GM19468 (cell line): Measurements from ENCODE around the gene AFDN.
A peak's percentile ranks its signal among the peaks of the same experiment; 100 is the strongest.

Source experiments
- ATAC-seq: cut with Tn5 transposase; IDR thresholded peaks from one replicate; pipeline ENCODE4 v1.9.1; 2021; ENCODE audit warnings: mild to moderate bottlenecking, moderate library complexity, moderate number of reproducible peaks; ENCODE audit not compliant: unreplicated experiment; ENCODE audit errors: extremely low read depth

Gene AFDN

DNA sequence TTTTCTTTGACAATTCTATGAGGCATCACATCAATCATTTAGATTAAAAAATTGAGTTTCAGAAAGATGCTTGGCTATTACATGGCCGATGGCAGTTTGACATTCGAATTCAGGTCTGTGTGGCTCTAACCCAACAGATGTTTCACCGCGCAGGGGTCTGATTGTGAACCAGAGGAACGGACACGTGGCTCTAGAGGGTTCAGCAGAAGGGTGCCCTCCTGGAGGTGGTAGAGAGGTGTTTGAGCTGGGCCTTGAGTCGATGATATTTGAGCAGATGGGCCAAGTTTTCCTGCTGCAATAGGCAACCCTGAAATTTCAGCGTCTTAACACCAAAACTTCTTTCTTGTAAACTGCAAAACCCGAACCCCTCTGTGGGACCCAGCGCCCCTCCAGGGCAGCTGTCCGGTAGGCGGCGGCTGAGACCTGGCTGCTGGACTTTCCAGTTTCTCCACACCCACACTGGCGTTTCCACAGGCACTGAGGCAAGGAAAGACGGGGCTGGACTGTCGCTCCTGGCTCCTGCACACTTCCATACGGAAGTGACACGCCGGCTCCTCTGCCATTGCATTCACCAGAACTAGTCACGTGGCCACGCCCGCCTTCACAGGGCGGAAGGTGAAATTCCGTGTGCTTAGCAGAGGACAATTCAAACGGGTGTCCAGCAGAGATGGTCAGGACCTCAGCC lies 11.3 kb upstream of the AFDN start:
- ATAC-seq, result no peak

DNA sequence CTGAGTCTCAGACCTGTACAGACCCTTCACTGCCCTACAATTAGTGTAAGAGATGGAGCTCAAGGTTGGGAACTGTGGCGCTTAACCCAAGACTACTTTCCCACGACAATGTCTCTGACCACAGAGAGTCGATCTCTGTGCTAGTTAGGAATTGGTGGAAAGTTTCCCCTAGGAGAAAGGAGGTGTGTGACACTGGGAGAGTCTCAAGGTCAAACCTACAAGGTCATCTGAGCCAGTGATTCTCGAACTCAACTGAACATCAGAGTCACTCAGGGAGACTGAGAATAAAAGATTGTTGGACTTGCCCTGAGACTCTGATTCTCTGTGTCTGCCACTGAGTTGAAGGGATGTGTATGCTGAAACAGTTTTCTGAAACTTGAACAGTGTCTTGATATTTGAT lies 9.7 kb upstream of the AFDN start:
- no peak for ATAC-seq

DNA sequence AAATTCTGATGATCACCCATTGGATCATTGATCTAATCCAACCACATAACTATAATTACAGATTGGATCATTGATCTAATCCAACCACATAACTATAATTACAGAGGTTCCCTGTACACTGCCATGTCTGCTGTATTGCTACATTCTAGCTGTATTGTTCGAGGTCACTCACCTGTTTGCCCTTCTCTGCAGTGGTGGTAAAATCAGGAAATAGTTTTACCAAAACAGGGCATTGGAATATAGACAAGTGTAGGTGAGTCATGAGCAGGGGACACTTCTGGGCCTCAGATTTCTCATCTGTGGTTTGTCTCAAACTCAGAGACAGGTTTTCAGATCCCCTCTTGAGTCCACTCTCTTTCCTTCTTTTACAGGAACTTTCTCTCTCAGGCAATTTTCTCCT lies 9.0 kb upstream of the AFDN start:
- no peak for ATAC-seq

DNA sequence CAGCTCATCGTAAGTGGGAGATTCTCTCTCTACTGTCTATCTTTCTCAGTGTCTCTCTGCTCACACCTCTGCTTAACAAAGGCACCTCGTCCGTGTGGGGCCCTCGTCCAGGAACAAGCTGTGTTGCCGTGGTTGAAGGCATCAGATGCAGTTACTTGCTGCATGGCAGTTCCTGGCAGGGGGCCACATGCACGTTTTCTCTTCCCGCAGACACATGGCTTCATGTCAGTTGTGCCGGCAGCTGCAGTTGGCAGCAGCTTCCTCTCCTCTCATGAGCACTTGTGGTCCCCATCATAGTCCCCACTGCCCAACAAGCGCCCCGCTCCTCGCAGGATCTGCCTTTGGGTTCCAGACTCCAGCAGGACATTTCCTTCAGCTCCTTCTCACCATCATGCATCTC lies 7.1 kb upstream of the AFDN start:
- ATAC-seq, result no peak

DNA sequence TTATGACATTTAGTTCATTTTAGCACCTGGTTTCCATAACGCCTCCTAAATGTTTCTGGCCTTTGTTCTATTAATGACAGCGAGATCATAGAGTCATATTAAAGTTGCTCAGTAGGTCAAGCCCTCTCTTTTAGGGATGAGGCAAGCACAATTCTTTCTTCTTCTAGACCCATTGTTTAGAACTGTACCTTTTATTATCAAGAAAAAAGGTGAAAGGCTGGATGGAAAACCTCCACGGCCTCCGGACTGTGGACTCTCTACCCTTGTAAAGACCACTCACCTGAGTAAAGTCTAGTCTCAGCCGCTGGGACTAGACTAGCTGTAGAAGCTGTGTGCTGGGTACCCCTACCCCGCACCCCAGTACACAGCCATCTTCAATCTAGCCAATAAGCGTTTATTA lies 6.0 kb upstream of the AFDN start:
- no peak for ATAC-seq

DNA sequence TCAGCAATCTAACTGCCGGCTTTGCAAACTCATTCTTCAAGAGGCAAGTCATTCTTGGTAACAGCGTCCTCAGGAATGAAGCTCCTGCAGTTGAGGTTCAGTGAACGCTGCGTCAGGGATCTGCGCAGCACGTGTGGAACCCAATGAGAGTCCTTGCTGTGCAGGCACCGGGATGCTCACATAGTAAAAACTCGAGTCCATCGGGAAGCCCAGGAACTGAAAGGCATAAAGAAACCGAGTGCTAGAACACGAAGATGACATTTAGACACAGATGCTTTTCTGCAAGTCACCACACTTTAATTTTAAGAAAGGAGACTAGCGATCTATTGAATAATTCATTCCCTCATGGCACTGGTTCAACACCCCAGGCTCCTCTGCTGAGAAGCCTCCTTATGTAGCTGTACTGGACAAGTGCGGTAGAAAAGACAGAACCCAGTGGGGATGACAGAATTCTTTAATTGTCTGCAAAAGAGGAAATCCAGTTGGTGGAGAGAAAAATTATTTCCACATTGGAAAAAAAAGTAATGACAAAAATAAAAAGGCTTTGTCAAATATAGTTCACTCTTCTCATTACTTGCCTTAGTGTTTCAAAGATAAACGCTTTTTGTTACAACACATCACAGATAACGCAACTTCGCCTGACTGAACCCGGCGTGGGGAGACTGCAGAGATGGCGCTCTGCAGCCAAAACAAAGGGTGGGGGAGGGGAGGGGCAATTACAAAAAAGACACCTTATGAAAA lies 1.9 kb upstream of the AFDN start:
- ATAC-seq, result no peak

DNA sequence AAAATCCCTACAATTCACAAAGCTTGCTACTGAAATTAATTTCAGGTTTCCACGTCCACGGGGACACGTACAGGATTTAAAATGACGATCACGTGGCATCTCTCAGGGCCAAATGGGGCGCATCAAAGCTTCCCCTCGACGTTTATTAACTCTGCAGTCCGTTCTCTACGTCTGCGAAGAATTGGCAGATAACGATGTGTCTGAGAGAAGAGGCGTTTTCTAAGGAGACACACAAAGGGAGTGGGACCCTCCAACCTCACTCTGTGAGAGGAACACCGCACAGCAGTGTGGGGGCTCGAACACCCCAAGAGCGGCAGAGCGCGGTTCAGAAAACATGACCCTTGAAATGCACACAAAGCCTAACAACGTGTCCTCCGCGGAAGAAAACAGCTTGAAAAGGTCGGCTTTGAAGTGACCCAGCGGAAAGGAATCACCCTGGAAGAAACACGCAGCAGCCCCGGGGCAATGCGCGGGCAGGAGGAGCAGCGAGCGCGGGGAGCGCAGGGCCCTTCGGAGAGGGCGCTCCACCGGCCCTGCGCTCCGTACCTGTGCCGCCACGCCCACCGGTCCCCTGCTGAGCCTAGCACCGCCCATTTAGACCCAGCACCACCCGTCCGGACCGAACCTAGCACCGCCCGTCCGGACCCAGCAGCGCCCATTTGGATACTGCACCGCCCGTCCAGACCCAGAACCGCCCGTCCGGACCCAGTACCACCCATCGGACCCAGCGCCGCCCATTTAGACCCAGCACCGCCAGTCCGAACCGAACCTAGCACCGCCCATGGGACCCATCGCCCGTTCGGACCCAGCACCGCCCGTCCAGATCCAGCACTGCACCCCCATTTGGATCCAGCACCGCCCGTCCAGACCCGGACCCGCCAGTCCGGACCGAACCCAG lies 1.1 kb upstream of the AFDN start:
- ATAC-seq, result no peak

DNA sequence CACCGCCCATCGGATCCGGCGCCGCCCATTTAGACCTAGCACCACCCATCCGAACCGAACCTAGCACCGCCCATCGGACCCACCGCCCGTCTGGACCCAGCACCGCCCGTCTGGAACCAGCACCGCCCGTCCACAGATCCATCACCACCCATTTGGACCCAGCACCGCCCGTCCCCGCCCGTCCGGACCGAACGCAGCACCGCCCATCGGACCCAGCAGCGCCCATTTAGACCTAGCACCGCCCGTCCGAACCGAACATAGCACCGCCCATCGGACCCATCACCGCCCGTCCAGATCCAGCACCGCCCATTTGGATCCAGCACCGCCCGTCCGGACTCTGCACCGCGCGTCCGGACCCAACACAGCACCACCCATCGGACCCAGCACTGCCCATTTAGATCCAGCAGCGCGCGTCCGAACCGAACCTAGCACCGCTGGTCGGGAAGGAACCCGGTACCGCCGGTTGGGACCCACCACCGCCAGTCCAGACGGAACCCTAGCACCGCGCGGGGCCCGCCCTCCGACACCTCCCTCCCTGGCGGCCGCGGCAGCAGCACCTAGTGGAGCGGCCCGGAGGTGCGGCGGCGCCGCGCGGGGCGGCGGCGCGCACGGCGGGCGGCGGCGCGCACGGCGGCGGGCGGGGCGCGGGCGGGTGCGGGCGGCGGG lies 348 bp upstream of the AFDN start:
- ATAC-seq, result peak; percentile 49

DNA sequence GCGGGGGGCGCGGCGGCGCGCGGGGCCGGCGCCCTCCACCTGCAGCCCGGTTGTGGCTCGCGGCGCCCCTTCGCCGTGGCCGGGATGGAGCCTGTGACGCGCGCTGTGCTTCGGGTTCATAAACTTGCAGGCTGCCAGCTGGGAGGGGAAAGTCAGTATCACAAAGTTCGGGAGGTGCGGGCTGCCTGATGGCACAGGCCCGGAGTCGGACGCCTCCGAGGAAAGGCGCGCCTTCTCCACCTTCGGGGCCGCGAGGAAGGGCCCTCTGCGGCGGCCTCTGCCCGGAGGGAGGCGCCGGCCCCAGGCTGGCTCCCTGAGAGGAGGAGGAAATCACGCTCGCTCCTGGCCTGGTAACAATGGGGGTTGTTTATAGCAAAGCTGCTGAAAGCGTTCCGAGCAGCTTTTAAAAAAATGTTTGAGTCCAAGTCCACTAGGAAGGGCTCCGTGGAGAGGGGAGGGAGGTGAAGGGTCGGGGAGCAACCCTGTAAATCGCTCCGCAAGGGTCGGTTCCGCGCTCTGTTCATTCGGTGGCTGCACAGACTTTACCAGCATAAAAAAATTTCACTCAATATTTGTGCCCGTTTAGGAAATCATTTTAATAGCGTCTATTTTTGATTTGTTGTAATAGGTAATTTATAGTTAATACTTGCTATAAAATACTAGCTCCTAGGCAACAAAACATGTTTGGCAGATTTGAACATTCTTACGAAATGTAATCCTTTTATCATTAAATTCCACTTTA lies 1.0 kb downstream of the AFDN start:
- ATAC-seq, result peak; percentile 12

DNA sequence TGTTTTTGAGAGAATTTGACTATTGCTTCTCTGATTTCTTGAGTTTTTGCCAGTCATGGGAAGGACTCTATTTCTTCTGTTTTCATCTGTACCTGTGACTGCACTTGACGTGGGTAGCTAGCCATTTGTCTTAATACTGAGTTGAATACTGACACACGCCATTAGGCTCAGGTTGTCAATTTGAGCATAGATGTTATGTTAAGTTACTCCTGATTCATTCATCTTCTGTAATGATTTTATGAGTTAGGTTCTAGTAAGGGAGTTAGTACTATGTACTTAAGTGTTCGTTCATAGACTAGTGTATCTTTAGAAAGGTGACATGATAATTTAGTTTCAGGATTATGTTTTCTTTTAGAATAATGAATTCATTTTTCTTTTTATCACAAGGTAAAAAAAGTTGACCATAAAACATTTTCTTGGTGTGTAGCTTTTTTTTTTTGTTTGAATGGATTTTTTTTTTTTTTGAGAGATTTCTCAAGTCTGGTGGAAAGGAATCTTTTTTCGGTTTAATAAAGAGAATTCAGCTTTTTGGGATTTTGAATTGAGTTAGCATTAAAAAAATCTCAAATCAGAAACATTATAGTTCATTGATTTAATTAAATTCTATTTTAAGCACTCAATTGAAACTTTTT lies 1.7 kb downstream of the AFDN start:
- no peak for ATAC-seq

DNA sequence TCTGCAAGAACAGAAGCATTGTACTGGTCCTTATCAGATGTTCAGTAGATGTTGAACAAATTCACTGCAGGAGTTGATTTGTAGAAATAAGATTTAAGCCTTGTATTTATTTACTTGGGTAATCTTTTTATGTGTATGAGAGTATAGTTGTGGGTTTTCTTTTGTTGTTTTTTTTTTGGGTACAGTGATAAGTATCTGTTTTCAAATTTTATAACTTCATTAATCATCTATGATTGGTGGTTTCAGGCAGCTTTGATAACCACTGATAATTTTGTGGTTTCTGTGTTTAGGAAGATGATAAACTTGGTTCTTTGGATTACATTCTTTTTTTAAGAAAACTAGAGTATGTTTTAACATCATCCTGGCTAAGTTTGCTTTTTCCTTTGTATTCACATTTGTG lies 2.8 kb downstream of the AFDN start:
- ATAC-seq, result no peak

DNA sequence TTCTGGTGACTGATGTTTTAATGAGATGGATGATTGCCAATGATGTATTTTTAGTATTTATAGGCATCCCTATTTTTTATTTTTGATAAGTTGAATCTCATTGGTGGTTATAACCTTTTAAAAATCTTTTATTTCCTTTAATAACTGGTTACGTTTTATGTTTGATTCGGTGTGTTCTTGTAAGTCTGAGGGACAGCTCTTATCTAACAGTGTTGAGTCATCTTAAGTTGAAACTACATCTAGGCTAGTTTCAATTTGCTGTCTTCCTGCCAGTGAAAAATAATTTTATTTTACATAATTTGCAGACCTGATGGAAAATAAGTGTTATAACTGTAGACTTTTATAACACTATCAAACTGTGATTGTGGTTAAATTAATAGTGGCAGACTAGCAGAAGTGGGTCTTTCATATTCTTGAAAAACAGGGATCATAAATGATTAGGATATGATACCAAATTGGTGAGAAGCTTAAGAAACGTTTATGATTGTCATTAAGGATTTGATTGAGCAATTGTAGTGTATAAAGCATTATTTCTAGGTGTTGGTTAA lies 4.6 kb downstream of the AFDN start:
- ATAC-seq, result no peak

DNA sequence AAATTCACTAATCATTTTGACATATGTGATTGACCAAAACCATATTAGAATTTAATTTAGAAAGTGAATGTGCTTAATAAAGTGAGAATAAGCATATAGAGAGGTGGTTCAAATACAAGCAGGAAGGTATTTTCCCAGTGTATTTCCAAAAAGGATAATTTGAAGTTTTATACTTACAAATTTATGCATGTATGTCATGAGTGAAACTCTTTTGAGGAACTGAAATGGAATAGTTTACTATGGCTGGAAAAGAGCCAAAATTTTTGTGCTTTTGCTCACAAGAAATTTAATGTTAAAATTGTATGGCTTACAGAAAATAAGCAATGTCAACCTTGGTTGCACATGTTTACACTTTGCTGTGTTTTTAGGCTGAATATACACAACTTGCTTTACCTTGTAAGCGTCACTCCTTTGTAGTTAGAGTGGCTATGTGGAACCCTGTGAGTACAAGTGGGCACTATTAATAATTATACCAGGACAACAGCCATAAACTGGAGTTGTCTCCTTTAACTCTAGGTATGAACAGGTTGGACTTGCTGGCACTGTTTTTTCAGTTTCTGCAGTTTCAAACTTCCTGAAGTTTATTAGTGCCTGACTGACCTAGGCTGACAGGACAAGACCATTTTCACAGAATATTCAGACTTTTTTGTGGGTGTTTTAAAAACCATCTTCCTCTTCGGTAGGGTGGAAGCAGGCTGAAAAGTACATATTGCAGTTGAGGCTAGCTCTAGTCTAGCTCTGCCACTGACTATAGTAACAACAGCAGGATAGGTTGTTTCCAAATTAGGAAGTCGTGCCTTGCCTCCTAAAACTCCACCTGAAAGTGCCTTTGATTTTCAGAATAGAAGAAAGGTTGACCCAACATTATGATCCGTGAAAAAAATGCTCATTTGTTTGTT lies 6.0 kb downstream of the AFDN start:
- ATAC-seq, result no peak

DNA sequence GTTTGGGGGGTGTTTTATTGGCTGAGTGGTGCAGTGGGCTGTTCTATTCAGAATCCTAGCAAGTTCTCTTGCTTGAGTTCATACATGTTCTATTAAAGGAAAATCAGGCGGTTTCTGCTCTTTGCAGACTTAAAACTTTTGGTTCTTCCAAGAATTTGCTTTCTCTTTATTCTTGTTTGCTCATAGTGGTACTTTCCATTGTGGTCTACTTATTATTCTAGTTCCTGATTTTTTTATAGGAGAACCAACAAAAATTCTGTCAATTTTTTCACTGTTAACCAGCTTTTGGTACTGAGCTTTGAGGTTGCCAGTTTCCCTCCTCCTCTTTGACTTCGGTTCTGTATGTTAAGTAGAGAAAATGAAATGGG lies 6.7 kb downstream of the AFDN start:
- ATAC-seq, result no peak

DNA sequence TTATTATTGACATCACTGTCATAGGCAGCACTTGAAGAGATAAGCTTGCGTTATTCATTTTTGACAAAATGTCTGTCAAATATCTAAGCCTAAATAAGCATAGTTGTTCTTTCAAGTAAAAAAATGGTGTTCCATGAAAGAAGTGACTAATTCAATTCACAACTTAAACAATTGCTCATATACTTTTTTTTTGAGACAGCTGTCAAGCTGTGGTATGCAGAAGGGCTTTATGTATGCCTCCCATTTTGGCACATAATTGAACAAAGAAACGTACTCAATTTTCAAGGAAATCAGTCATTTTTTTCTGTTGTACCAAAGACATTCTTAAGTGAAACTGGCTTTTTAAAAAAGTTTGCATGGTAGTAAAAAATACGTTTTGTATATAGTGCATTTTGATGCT lies 8.5 kb downstream of the AFDN start:
- ATAC-seq, result no peak

DNA sequence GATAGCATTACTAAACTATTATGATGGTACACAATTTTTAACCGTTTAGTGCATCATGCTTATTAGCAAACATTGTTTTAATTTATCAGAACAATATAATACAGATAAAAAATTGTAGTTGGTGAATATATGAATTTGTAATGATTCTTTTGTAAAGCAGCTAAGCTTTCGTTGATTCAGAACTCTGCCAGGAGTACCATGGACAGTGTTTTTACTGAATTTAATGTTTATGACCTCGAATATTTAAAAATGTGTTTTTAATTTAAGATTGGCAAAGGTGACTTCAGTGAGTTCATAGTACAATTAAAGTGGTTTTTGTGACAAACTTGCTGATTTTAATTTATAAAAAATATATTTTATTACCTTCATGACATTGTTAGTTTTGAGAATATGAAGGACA lies 10.0 kb downstream of the AFDN start:
- ATAC-seq, result no peak

DNA sequence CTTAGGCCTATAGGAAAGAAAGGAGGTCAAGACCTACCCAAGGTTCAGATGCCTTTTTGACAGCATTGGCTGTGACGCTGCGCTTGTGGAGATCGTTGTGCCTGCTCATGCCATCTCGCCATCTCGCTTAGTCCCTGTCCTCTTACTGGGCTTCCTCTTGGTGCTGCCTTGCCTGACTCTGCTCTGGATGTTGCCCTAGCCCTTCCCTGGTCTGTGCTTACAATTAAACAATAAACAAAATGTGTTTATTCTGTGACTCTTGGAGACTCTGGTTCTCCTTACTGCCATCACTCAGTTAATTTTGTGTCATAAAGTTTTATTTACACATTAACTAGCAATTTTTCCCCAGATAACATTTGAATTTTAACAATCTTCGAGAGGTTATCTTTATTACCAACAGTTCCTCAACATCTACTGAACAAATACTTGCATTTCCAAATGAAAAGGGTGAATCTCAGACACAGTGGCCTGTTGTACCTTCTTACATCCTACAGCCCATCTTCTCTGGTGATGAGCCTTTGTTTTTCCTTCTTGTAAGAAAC lies 11.6 kb downstream of the AFDN start:
- no peak for ATAC-seq

DNA sequence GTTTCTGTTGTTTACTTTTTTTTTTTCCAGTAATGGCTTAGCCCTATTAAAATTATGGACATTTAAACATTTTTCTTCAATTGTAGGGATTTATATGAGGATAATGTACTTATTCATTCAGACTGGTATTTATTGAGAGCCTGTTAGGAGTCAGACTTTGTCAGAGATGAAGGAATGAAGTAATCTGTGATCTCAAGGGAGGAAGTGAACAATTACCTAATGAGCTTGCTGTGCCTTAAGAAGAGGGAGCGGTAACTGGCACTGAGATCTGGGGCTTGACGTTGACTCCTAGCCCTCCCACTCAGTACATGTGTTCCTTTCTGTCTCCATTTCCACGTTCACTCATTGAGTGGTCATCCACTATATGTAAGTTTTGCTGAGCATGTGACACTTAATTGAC lies 12.6 kb downstream of the AFDN start:
- no peak for ATAC-seq
